Measurements from ENCODE around the gene EML5.
"Not testable (repeated sequence)": the region's sequence is repeated elsewhere in the genome, so short reads cannot be mapped to it uniquely, and the experiment has no call there.

Gene EML5

DNA sequence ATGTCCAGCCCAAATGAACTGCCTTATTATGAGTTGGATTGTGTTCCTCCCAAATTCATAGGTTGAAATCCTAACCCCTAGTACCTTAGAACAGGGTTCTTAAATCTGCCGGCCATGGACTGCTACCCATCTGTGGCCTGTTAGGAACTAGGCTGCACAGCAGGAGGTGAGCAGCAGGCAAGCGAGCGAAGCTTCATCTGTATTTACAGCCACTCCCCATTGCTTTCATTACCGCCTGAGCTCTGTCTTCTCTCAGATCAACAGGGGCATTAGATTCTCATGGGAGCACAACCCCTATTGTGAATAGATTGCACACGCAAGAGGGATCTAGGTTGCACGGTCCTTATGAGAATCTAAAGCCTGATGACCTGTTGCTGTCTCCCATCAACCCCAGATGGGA, 9.8 kb upstream of the EML5 start:
- no peak for DNase-seq (ENCODE audit: low spot score)

DNA sequence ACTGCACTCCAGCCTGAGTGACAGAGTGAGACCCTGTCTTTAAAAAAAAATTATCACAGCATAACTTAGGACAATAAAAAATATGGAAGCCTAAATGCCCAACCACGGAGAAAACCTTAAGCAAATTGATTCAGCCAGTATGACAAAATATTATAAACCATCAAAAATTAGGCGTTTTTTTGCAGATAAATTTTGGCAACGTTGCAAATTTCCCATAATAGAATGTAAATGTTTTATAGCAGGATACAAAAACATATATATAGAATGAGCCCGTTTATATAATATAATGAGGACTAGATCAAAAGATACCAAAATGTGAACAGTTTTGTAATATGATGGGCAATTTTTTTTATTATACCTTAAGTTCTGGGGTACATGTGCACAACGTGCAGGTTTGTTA, 6.8 kb upstream of the EML5 start:
- DNase-seq (ENCODE audit: low spot score) = no peak

DNA sequence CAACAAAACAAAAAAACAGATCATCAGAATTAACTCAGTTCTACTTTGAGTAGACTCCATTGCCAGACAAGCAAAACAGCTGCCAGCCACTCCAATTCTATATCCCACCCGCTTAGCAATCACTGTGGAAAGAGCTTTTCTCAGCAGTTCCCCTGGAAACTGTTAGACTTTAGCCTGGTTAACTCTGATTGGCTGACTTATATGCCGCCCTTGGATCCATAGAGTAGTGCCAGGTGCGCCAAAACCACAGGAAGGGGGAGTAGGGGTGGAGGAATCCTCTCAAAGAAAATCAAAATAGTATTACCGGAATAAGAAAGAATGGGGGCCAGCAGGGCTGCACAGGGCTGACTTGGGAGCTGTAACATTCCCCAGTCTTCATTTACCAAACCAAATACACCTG, 5.4 kb upstream of the EML5 start:
- peak; percentile 43 for DNase-seq (ENCODE audit: low spot score)

DNA sequence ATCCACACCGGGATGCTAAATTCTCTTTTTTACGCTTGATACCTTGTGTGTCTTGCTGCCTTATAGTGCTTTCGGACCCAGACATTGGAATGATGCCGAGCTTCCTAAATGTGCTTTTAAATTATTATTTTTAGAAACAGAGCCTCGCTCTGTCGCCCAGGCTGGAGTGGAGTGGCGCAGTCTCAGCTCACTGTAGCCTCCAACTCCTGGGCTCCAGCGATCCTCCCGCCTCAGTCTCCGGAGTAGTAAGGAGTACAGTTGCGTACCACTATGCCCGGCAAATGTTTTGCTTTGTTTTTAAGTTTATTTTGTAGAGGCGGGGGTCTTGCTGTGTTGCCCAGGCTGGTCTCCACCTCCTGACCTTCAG, 489 bp upstream of the EML5 start:
- DNase-seq (ENCODE audit: low spot score) = no peak

DNA sequence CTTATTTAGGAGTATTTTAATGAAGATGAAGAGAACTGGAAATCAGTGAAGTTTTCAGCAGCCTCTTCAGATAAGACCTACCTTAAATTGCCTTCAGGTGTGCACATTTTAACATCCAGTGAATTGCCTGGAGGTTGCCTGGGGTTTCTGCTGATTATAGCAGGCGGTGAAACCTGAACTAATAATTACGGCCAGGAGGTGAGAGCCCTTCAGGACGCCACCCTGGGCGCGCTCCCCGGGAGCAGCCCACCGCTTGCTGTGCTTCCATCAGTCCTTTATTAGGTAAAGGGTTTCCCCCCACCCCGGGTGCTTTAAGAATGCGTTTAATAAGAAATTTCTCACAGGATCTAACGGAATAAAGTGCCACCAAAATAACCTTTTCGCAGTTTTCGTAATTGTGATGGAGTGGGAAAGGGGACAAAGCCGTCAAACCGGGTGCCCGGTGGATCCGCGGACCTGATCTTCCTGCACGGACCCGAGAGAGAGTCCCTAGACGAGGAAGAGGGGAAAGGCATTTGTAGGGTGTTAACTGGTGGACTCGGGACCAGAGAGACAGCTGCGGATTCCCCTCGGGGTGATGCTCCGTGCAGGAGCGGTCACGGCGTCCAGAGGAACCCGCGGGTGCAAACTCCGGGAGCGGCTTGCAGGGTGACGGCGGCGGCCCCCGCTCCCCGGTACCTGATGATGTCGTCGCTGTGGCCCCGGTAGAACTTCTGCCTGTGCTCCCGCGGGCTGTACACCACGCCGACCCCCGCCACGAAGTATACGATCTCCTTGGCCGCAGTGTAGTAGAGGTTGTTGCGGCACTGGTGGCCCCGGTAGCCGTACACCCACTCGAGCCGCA, 902 bp downstream of the EML5 start:
- peak; percentile 44 for DNase-seq (ENCODE audit: low spot score)

DNA sequence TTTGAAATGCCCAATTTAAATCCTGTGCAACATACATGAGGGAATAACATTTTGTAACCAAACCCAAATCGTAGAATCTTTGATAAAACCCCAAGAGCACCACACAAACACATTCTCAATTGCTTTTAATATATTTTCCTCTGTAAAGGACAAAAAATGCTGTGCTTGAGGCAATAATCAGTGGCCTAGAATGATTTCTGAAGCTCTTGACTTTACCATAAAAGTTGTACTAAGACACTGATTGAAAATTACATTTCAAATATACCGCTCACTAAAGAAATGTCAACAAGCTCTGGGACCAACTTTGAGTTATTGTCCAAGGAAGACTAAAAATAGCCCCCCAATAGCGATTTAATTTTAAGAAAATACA, 1.5 kb downstream of the EML5 start:
- DNase-seq (ENCODE audit: low spot score) = no peak

DNA sequence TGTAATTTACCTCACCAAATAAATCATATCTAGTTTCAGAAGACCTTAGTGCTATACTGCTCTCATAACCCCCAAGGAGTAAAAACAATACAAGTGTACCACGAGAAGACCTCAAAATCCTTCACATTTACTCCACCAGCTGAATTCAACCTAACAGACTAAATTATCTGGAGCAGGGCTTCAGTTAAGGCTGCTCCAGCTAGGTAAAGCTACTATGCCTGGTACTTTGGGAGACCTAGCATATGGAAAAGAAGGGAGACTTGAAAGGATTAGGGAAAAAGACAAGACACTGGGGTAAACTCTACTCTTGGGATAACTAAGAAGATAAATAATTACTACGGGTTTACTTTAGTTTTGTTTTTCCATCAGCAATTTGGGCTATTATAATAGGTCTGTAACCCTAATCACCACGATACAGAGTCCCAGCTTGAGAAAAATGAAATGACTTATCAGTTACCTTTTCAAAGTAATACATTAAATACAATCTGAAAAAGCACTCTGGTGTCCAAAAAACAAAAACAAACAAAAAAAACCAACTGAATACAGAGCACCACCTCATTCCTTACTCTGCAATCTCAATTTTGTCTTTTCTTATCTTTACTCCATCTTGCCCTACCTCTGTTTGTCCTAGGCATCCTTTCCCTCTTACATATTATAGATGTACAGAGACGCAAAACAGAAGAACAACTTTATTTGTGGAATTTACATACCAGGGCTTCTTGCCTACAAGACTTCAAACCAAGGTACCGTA, 2.1 kb downstream of the EML5 start:
- no peak for DNase-seq (ENCODE audit: low spot score)

DNA sequence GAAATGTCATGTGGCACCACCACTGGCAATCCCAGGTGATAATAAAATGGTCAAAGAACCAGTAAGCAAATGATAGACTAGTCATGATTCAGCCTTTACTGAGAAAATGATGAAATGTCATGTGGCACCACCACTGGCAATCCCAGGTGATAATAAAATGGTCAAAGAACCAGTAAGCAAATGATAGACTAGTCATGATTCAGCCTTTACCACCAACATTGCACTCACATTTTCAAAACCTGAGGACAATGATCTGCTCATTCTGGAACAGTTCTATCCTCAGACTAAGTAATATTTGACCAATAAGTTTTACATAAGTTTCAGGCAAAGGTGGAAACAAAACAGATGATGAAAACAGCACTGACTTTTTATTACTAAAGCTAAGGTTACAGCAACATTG, 3.2 kb downstream of the EML5 start:
- not testable (repeated sequence) for DNase-seq (ENCODE audit: low spot score)

DNA sequence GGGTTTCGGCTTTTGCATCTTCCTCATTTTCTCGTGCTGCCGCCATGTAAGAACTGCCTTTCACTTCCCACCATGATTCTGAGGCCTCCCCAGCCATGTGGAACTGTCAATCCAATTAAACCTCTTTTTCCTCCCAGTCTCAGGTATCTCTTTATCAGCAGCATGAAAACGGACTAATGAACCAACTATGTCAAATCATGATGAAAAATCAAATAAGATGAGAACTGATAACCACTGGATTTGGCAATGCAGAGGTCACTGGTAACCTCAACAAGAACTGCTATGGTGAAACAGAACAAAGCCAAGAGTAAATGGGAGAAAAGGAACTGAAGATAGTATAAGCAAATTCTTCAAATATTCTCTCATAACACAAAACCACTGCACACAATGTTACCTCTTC, 6.0 kb downstream of the EML5 start:
- DNase-seq (ENCODE audit: low spot score) = no peak

DNA sequence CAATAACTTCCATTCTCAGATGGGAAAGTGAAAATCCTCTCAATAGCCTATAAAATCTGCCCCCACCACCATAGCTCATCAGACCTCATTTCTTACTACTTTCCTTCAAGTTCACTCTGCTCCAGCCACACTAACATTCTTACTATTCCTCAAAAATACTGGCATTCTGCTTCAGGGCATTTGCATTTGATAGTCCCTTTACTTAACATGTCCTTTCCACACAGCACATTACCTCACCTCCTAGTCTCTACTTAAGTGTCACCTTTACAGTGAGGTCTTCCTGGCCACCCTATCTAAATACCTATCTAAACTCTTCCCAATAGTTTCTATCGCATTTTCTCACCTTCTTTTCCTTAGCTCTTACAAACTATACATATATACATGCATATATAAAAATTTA, 6.8 kb downstream of the EML5 start:
- DNase-seq (ENCODE audit: low spot score) = no peak

DNA sequence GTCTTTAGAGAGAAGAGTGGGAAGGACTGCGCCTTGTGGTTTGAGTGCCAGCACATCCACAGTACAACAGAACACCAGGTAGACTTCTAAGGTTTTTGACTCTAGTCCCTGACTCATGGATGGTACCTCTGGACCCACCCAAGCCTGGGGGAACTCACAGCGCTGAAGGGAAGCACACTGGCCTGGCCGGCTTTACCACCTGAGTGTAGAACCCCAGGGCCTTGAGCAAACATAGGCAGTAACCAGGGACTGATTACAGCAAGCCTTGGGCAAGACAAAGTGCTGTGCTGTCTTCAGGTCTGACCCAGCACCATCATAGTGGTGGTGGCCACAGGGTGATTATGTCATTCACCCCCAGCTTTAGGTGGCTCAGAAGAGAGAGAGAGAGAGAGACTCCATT, 17.2 kb downstream of the EML5 start:
- no peak for DNase-seq (ENCODE audit: low spot score)

DNA sequence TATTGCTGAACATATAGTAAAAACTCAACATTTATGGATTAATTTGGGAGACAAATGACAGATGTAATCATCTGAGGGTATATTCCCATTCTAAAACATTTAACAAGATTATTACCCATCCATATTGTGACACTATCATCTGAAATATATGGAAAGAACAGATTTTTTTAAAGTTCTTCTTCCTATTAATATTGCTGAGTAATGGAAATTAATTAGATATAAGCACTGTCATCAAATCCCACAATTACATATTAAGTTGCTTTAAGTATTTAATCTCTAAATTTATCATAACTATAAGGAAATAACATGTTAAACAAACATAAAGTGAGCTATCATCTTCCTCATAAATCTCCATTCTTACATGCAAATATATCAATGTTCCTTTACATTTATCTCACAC, 22.0 kb downstream of the EML5 start:
- DNase-seq (ENCODE audit: low spot score) = no peak

DNA sequence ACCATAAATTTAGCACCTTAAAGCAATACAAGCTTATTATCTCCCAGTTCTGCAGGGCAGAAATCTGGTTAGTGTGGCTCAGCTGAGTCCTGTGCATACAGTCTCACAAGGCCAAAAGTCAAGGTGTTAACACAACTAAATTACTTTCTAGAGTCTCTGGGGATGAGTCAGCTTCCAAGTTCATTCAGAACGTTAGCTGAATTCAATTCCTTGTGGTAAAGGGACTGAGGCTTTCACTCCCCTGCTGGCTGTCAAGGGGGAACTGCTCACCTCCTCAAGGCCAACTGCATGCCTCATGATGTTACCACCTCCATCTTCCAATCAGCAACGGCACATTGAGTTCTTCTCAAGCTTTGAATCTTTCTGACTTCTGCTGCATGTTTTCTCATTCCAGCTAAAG, 27.6 kb downstream of the EML5 start:
- DNase-seq (ENCODE audit: low spot score) = no peak

DNA sequence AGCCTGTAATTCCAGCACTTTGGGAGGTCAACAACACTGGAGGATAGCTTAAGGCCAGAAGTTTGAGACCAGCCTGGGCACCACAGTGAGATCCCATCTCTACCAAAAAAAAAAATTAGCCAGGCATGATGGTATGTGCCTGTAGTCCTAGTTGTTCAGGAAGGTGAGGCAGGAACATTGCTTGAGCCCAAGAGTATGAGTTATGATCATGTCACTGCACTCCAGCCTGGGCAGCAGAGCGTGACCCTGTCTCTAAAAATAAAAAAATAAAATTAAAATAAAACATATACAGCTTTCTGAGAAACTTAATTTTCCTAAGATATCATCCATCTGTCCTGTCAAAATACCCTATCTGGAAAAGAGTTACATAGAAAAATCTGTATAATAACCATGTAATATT, 38.9 kb downstream of the EML5 start:
- DNase-seq (ENCODE audit: low spot score) = no peak

DNA sequence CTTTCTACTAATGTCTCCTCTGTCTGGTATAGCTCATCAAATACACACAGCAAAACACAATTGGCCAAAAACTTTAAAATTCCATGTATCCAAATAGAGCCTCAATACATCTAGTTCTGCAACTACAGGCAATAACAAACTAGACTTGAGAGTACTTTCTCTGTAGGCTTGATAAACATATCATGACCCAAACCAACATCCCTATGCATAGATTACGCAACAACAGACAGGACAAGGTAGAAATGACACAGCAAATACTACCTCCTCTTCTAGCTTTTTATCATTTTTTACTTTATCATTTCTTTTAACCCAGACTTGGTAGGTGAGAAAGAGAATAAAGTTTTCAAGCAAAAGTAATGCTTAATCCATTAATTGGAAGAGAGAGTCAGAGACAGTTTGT, 41.8 kb downstream of the EML5 start:
- DNase-seq (ENCODE audit: low spot score) = no peak

DNA sequence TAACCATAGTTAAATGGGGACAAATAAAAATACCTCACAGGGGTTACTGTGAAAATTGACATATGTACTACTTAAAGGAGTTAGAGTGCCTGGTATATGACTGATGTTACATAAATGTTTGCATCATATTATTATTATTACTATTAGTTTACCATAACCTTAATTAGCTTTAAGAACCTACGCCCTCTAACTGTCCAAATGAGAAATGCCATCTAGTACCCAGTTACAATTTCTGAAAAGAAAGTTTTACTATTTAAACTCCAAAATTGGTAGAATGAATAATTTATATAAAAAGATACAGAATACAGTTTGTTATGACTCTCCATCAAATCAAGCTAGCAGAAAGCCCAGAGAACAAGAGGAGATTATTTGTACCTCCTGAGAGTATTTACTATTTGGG, 42.3 kb downstream of the EML5 start:
- DNase-seq (ENCODE audit: low spot score) = no peak

DNA sequence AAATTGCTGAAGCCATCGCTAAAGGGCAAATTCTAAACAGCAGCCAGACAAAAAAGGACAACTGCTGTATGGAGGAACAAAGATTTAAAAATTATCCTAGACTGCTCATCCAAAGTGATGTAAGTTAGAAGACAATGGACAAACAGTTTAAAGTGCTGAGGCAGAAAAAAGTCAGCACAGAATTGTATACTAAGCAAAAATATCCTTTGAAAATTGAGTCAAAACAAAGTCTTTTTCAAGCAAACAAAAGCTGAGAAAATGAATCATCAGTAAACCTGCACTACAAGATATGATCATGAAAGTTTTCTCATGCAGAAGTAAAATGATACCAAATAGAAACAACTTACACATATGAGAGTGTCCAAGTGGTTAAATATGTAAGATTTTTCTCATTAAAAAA, 43.6 kb downstream of the EML5 start:
- DNase-seq (ENCODE audit: low spot score) = no peak

DNA sequence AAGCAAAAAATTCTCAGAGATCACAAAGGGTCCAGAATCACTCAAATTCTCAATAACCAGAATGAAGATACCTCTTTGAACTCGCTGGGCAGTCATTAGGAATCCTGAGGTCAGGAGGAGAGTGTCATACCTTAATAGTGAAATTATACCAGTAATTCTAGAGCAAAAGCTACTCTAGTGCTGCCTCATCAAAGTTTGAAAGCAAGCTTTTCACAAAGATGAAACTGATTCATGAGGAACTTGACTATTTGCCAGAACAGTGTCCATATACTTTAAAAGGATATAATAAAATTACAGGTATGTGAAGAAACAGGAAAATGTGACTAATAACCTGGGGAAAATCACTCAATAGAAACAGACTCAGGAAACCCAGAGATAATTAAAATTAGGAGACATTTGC, 44.5 kb downstream of the EML5 start:
- DNase-seq (ENCODE audit: low spot score) = no peak

DNA sequence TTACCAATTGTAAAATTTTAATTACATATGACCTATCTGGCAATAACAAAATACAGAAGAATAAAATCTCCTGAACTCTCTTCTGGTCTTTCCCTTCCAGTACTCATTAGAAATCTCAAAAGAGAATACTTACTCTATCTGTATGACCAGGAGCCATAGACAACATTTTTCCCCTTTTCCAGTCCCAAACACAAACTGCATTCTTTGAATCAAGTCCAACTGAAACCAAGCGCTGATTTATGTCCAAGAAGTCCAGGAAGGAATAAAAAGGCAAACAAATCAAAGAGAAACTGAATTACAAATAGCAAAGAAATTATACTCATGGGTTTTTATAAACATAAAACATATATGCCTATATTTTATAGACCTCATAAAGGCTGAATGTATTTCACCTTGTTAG, 46.7 kb downstream of the EML5 start:
- DNase-seq (ENCODE audit: low spot score) = no peak

DNA sequence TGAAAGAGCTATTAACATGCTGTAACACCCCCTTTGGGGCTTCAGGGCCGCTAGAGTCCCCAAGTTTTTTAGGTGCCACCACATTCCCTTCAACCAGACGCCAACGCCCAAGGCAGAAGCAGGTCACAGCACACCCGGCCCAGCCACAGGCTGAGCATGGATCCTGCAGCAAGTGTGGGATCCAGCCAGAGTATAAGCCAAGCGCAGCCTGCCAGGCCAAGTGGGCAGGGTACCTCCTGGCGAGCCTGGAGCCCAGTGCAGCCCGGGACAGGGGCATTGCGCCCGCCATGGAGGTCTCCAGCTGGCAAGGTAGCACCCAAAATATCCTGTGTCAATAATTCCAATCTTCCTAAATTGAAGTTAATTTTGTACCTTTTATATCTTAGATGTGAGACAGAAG, 55.5 kb downstream of the EML5 start:
- no peak for DNase-seq (ENCODE audit: low spot score)

DNA sequence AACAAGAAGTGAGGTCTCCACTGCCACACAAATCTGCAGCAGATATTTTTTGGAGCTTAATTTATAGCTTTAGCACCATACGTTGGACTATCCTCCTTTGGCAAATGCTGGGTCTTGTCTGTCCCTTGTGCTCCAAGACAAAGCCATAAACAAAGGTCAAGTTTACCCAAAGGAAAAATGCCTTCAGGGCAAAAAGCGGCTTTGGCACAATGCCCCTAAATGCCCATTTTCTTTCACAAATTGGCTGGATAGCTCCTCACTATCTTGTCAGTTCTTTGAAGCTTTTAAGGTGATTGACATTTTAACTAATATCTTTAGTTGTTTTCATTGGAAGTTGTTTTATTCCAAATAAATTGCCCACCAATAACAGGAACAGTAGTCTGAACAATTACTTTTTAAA, 59.6 kb downstream of the EML5 start:
- DNase-seq (ENCODE audit: low spot score) = no peak

DNA sequence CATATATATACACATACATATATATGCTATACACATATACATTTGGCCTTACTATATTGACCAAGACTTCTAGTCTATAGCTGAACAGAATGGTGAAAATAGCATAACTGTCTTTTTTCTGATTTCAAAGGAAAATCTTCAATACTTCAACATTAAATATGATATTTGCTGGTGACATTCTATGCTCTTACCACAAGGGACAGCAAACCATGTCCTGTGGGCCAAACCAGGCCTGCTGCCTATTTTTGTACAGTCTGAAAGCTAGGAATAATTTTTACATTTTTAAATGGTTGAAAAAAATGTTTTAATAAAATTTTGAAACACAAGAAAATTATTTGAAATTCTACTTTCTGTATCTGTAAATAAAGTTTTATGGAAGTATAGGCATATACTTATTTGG, 63.6 kb downstream of the EML5 start:
- peak; percentile 35 for DNase-seq (ENCODE audit: low spot score)

DNA sequence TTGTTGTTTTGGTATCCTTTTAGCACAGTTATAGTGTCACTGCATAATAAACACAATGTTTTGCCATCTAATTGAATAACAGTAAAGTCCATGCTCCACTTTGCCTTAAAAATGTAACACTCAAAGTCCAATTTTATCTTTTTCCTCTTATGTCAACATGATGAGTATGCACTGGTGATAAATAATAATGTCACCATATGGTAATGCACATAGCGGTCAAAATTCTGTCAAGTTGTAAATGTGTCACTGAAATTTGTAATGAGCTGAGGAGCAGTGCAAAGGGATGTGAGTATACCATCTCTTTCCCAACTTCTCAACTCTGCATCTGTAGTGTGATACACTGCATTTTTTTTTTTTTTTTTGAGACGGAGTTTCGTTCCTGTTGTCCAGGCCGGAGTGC, 65.7 kb downstream of the EML5 start:
- no peak for DNase-seq (ENCODE audit: low spot score)

DNA sequence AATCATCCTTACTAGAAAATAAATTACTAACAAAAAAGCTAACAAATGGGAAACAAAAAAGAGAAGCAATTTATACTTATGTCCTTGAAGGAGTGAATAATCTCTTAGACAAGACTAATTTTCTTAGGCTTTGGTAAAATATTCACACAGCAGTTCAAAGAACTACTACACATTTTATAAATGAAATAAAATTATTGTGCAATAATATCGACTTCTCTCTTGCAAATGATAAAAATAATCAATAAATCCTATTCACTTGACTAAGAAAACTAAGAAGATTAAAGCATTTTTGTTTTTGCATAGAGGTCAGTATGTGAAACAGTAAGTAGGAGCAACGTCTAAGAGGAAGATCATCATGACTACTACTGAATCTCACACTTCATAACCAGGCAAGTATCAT, 82.0 kb downstream of the EML5 start:
- DNase-seq (ENCODE audit: low spot score) = no peak

Measured in D341Med (cell line).